GM19395 (cell line): Measurements from ENCODE around the gene NFYB.
"Not testable (repeated sequence)": the region's sequence is repeated elsewhere in the genome, so short reads cannot be mapped to it uniquely, and the experiment has no call there.

Experiments used
- ATAC-seq: cut with Tn5 transposase; IDR thresholded peaks from one replicate; pipeline ENCODE4 v1.9.1; 2021; ENCODE audit warnings: mild to moderate bottlenecking, moderate library complexity; ENCODE audit not compliant: unreplicated experiment

Gene NFYB

GRCh38 chr12:104121001-104121400 is 17.0 kb downstream of the NFYB start:
- no peak for ATAC-seq

- ATAC-seq, result no peak
Measured at GRCh38 chr12:104115587-104115975, 22.4 kb downstream of the NFYB start.

GRCh38 chr12:104114834-104115586 is 23.0 kb downstream of the NFYB start:
- ATAC-seq, result not testable (repeated sequence)

- no peak for ATAC-seq
Measured at GRCh38 chr12:104109446-104110271, 28.4 kb downstream of the NFYB start.

- ATAC-seq, result peak; percentile 76
Measured at GRCh38 chr12:104108755-104109445, 29.1 kb downstream of the NFYB start.

DNA sequence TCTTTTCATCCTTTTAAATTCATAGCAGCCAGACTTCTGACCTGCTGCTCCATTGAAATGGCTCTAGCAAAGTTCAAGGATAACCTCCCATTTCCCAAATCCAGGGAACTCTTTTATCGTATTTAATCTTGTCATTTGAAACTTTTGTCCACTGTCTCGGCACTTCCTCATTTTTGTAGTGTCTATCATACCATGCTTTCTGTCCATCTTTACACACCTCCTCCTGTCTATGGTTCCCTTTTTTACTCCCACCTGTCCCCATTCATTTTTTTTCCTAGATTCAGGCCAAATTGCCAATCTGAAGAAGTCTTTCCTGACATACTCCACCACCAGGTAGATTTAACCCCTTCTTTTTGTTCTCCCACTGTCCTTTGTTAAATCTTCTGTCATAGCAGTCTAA is 31.0 kb downstream of the NFYB start:
- ATAC-seq, result no peak

DNA sequence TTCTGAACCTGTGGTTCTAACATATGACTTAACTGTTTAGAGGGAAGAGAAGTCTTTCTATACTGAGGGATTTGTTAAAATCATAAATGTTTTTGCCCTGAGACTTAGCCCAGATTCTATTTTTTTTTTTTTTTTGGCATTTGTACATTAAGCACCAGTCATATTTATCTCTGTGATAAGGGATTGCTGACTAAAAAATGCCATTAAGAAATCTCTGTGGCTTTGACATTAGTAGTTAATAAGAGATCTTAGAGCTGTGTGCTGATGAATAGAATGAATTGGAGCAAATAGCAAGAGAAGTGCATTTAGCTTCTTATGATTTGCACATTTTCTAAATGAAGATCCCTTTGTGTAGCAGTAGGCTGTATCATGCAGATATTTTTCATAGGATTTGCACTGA is 32.5 kb downstream of the NFYB start:
- no peak for ATAC-seq

GRCh38 chr12:104097954-104098353 is 40.1 kb downstream of the NFYB start:
- ATAC-seq, result no peak

- no peak for ATAC-seq
Measured at GRCh38 chr12:104095289-104095688, 42.7 kb downstream of the NFYB start.

GRCh38 chr12:104094284-104094683 is 43.7 kb downstream of the NFYB start:
- no peak for ATAC-seq

- ATAC-seq, result no peak
Measured at GRCh38 chr12:104091136-104091535, 46.9 kb downstream of the NFYB start.

DNA sequence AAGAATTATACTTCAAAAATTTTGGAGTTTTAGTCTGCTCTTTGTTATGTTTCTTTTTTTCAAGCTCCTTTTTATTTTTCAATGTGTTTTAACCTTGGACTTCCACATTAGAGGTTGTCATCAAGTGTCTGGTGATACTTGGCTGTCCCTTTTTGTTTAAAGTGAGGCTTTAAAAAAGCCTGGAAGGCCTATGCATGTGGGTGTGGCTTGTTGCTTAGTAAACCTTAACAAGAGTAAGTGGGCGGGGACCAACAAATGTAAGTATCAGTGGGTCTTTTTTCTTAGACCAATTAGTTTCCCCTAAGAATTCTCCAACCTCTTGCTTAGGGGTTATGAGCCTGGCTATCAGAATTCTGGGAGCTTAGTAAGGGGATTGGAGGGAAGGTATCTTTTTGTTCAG is 47.3 kb downstream of the NFYB start:
- ATAC-seq, result no peak

GRCh38 chr12:104083769-104084475 is 54.1 kb downstream of the NFYB start:
- ATAC-seq, result peak; percentile 92

DNA sequence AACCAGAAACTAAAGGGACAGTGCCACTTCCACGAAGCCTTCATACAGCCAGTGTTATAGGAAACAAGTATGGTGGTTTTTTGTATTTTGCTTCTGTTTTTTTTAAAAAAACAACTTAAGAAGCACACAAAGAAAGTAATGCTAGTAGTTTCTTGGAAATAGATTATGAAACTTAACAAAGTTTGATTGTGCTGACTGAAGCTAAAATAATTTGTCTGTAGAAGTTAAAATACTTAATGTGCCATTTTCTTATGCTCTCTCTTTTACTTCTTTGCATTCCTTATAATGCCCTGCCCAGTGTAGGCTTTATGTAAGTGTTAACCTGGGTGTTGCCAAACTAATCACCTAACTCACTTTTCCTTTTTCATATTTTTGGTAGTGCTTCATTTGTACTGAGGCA is 57.2 kb downstream of the NFYB start:
- ATAC-seq, result no peak

DNA sequence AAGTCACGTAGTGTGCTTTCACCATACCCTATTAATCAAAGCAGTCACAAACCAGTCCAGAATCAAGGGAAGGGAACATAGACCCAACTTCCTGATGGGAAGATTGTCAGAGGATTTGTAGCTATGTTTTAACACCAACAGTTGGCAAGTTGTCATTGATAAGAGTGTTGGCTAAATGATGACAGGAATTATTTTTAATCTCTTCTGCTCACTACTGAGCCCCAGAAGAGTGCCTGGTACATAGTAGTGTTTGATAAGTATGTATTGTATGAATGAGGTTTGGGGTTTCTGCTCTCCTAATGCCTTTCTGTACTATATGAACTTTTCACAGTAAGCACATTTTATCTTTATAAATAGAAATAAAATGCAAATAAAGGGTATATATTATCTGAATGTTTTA is 59.0 kb downstream of the NFYB start:
- ATAC-seq, result no peak

DNA sequence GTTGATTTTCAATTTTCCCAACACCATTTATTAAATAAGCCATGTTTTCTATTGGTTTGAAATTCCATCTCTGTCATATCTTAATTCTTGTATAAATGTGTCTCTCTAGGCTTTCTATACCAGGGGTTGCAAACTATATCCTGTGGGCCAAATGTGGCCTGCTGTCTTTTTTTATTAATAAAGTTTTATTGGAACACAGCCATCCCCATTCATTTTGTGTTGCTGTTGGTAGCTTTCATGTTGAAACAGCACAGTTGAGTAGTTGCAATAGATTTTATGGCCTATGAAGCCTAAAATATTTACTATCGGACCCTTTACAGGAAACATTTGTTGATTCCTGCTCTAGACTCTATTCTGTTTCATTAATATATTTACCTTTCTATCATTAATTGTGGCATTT is 64.3 kb downstream of the NFYB start:
- no peak for ATAC-seq

- no peak for ATAC-seq
Measured at GRCh38 chr12:104072099-104072498, 65.9 kb downstream of the NFYB start.
